HFF-Myc (cell line): ENCODE data around the gene TMEM235.

Experiments
- DNase-seq: peaks from one replicate; pipeline ENCODE4 v3.0.0-alpha.2; 2011; ENCODE audit warnings: low read depth; ENCODE audit errors: extremely low read depth
- H3K4me3 ChIP-seq: replicated peaks from 2 replicates; pipeline ENCODE4 v1.5.1; 2011; ENCODE audit warnings: low read depth, mild to moderate bottlenecking, control low read depth, low read length
- CTCF ChIP-seq: IDR thresholded peaks from 2 replicates; pipeline ENCODE4 v1.5.1; 2012; ENCODE audit warnings: mild to moderate bottlenecking, low read depth, low read length, control low read depth; ENCODE audit errors: missing control alignments

Gene TMEM235

GRCh38 chr17:78256707-78257591 is 25.5 kb downstream of the TMEM235 start:
- no peak overlapping the region for H3K4me3 ChIP-seq
- no peak for DNase-seq
- TF ChIP-seq CTCF = no peak

- no peak for TF ChIP-seq CTCF
- no peak overlapping the region for H3K4me3 ChIP-seq
- DNase-seq = no peak
Observed at GRCh38 chr17:78257810-78258322, 26.4 kb downstream of the TMEM235 start.

- H3K4me3 ChIP-seq = no peak overlapping the region
- no peak for DNase-seq
- TF ChIP-seq CTCF = no peak
Observed at GRCh38 chr17:78258323-78259191, 27.1 kb downstream of the TMEM235 start.

GRCh38 chr17:78259192-78259554 is 27.7 kb downstream of the TMEM235 start:
- no peak for TF ChIP-seq CTCF
- DNase-seq = no peak
- H3K4me3 ChIP-seq = no peak overlapping the region

- no peak for DNase-seq
- no peak for TF ChIP-seq CTCF
- H3K4me3 ChIP-seq = no peak overlapping the region
Observed at GRCh38 chr17:78263063-78263735, 31.8 kb downstream of the TMEM235 start.

GRCh38 chr17:78263736-78264340 is 32.4 kb downstream of the TMEM235 start:
- no peak for TF ChIP-seq CTCF
- H3K4me3 ChIP-seq = no peak overlapping the region
- no peak for DNase-seq
